GM19099 (cell line): ENCODE results near the gene ELFN1.

Source experiments
- POLR2A ChIP-seq: IDR thresholded peaks from 3 replicates; pipeline ENCODE4 v1.6.1; 2011; ENCODE audit warnings: low read depth; ENCODE audit not compliant: insufficient read length; ENCODE audit errors: extremely low read depth

Gene ELFN1

DNA sequence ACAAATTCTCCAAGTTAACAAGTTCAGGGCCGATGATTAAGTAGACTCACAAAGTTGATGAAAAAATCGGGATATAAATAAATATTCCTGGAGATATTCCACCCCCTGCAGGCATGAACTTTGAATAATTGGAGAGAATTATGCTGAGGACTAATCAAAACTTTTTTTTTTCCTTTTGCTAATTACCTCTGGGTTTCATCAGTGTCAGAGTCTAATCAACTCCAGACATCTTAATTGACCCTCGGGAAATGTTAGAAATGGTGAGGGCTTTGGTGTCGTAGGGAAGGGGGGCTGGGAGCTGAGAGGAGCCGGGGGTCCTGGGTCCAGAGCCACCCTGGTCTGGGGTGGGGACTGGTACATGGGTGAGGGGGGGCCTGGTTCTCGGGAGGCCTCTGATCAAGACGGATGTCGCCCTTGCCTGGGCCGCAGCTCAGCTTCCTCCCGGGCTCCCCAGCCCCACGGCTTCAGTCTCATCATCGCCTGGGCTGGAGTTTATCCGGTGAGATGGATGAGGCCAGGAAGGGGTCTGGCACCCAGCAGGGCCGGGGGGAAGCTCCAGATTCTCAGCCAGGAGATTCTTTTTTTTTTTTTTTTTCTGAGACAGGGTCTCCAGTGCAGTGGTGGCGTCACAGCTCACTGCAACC lies 30.4 kb upstream of the ELFN1 start:
- no peak for TF ChIP-seq POLR2A

DNA sequence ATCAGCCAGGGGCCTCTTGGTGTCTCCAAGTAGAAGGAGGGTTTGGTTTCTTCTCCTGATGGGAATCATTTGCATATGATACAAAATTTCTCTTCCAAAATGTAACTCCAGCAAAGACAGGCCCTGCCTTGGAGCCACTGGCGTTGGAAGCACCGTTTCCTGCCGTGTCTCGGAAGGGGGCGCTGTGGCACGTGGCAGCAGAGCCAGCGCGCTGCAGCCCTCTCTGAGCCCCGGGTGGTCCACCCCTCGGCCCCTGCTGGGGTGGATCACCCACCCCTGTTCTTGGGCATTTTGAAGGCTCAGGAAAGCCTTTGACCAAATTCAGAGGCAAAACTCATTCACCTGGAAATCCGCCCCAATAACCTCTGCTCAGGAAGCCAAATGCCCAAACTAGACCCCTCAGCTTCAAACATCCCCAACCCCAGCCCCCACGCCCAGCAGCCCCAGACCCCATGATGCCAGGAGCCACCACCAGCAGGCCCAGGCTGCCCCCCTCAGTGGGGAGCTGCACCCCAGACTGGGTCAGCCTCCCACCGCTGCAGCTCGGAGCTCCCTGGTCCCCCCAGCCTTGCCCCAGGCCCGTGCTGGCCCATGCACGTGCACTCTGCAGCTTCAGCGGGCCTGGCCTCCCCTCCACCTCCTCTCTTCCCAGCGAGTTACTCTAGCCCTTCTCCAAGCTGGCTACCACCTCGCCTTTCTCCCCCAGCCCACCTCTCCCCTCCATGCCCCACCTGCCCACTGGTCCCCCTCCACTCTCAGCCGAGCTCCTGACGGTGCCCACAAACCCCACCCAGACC lies 29.5 kb upstream of the ELFN1 start:
- no peak for TF ChIP-seq POLR2A

DNA sequence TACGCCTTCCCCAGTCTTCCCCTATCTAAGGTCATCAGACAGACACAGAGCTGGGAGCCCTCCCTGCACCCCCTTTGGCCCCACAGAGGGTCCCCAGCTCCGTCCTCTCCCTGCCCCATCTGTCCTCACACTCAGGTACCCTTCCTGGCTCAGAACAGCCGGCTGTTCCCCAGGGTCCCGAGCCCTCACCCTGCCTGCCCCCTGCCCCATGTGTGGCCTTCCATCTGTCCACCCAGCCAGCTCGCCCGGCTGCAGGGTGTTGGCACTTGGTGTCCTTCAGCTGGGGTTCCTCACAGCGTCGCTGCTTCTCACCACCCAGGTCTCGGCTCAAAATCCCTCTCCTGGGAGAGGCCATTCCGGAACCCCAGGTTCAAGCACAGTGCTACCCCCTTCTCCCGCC lies 28.9 kb upstream of the ELFN1 start:
- no peak for TF ChIP-seq POLR2A

DNA sequence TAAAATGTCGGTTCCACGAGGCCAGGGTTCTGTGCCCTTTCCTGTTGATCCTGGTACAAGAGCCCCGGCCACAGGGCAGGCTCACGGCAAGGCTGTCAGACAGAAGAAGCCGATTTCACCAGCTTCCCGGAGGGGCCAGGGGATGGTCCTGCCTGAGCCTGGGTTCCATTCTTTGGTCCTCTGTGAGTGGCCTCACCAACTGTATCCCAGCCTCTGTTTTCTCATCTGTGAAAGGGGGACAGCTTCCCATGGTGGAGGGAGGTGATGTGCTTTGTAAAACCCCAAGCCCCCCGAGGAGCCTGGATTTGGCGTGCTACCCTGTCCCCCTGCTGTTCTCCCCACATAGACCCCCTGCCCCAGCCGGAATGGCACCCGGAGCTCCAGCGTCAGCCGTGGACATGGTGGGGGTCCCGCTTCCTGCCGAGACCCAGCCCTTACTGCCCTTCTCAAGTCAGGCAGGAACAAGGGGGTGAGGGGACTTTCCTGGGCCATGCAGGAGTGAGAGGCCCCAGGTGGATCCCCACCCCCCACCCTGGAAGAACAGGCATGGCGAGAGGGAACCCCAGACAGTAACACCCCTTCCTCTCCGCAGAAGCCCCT lies 28.3 kb upstream of the ELFN1 start:
- TF ChIP-seq POLR2A, result no peak

DNA sequence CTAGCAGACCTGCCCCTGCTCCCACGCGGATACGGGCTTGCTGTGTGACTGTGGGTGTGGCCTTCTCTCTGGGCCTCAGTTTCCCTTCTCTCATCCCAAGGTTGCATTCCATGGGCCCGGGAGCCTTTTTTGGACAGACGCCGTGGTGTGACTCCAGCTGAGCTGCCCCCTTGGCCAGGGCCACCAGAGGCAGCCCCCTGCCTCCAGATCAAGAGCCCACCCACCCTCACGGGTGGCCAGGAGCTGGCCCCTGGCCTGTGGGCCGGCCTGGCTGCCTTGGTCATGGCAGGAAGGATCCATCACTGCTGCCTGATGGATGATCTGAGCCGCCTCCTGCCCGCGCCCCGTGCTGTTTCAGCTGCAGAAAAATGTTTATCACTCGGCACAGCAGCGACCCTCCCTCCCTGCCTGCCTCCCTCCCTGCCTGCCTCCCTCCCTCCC lies 27.8 kb upstream of the ELFN1 start:
- TF ChIP-seq POLR2A, result no peak

DNA sequence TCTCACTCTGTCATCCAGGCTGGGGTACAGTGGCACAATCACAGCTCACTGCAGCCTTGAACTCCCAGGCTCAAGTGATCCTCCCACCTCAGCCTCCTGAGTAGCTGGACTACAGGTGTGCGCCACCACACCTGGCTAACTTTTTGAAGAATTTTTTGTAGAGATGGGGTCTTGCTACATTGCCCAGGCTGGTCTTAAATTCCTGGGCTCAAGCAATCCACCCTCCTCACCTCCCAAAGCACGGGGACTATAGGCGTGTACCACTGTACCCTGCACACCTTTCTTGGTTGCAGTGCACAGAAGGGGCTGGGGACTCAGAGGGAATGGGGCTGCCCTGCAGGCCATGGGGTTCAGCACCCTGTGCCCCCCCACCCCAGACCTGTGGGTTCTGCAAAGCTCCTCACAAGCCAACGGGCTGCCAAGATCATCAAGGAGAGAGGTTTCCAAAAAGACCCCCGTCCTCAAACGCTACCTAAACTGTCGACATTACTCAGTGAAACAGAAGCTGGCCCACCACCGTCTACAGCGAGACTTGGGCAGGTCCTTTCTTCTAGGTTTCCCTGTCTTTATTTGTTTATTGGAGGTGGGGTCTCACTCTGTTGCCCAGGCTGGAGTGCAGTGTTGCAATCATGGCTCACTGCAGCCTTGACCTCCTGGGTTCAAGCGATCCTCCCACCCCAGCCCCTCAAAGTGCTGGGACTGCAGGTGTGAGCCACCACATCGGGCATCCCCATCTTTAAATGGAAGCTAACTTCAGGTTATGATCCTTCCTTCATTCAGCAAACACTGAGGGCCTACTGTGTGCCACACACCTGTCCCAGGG lies 26.6 kb upstream of the ELFN1 start:
- TF ChIP-seq POLR2A, result no peak

DNA sequence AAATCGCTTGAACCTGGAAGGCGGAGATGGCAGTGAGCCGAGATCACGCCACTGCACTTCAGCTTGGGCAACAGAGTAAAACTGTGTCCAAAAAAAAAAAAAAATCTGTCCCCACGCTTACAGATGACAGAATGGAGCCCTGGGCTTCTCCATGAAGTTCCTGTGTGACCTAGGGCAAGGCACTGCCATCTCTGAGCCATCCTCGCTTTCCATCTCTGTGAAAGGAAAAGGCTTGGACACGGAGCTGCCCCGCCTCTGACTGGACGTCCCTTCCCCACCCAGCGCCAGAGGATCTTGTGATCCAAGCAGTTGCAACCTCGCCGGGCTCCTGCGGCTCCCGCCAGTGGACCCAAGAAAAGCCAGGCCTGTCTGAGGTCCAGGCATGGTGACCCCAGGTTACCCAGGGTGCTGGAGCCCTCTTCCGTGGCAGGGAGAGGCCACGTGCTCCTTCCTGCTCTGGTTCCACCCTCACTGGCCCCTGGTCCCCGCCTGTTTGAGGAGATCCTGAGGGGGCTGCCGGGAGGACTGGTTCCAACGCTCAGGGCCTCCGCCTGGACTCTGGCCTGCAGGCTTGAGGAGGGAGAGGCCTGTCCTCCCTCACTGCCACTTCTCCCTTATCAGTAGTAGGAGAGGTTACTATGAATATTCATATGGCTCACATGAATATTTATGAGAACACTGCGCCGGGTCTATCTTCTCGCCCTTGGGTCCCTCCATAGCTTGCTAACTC lies 25.6 kb upstream of the ELFN1 start:
- TF ChIP-seq POLR2A, result no peak

DNA sequence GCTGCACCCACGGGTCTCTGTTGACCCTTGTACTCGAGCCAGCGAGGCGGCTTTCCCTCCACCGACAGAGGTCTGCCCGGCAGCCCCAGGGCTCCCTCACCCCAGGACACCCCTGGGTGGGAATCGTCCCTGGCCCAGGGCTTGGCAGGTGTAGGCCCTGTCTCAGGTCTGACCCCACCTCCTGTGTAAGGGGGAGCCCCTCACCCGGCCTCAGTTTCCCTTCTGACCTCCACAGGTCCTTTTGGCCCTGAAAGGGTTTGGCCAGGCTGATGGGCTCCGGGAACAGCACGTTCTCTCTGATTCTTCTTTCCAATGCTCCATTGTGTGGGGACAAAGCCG lies 25.0 kb upstream of the ELFN1 start:
- no peak for TF ChIP-seq POLR2A

DNA sequence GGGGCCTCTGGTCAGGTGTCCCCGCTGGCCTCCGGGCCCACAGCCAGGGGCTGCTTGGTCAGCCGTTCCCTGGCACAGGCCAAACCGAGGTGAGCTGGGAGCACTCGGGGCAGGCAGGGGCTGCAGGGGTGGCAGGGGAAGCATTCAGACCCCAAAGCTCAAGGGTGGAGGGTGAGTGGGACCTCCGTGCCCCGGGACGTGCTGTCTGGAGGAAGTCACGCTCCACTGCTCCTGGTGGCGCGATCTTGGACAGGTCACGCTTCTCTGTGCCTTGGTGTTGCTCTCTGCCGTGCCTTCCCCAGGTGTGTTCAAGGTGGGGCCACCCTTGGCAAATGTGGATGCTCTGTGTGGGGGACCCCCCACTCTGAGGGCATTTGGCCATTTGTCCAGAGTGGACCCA lies 24.6 kb upstream of the ELFN1 start:
- no peak for TF ChIP-seq POLR2A

DNA sequence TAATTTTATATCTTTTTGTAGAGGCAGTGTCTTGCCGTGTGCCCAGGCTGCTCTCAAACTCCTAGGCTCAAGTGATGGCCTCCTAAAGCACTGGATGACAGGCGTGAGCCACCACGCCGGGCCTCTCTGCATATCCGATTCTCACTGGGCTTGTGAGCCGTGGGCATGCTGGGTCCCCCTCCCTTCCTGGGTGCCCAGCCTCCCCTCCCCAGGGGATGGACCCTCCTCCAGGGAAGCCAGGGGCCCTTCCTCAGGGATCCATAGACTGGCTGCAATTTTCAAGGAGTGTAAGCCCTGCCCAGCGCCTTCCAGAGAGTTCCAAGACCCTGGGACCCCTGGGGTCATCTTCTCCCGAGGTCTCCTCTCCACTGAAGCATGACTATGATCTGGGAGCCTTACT lies 23.7 kb upstream of the ELFN1 start:
- no peak for TF ChIP-seq POLR2A

DNA sequence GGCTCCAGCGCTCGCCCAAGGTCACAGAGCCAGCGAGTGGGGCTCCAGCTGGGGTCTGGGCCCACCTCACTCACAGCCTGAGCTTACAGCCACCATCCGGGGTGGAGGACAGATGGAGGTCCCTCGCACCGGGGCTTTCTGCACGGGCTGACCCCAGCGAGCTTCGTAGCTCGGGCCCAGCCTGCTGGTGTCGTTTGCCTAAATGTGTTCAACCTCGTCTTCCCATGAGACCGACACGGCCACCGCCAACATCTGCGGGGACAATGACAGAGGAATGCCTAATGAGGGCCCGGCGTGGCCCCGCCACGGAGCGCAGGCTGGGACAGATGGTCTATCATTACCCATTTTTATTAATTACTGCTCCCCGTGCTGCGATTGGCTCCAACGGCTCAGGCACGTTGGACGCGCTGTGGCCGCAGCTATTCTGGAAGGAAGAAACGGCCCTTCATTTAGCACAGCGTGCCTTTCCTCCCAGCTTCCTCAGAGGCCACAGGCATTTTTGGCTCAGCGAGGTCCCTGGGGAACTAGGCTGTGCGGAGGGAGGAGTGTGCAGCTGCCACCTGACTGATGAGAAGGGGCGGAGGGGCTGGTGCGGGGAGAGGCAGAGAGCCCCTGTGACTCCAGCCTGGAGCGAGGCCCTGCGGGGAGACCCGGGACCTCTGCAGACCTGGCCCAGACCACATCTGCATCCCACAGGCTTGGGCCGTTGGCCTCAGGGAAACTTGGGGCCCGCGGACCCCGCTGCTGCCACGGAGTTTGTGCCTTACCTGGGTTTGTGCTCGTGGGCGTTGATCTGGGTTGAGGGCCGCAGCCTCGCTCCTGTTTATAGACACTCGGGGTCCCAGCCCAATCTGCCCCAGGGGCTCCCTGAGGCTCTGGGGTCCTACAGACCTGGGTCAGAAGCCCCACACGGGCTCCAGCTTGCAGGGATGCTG lies 22.9 kb upstream of the ELFN1 start:
- no peak for TF ChIP-seq POLR2A

DNA sequence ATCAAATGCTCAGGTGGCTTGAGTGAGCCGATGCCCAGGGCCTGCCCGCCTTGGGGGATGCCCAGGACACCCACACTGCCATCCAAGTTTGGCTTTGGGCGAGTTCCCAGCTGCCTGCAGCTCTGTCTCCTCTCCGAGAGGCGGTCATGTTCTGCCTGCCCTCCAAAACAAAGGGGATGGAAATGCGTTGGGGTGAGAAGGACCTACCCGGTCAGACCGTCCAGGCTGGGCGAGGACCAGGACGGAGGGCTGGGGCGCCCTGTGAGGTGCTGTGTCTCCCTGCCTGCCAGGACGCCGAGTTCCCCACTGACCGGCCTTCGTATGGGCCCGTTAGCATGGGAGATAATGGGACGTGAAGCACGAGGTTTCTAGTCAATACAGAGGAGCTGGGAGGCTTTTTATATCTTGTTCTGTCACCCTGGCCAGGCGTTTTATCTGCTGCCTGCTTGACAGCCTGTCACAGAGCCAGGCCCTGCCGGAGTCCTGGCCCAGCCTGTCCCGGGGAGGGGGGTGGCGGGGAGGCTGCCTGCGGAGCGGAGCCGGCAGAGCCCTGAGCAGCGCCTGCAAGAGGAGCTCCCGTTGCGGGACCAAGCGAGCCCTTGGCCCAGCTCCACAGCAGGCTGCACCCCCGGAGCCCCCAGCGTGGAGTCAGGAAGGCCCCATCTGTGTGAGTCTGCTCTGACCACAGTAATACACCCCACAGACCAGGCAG lies 22.0 kb upstream of the ELFN1 start:
- TF ChIP-seq POLR2A, result no peak

DNA sequence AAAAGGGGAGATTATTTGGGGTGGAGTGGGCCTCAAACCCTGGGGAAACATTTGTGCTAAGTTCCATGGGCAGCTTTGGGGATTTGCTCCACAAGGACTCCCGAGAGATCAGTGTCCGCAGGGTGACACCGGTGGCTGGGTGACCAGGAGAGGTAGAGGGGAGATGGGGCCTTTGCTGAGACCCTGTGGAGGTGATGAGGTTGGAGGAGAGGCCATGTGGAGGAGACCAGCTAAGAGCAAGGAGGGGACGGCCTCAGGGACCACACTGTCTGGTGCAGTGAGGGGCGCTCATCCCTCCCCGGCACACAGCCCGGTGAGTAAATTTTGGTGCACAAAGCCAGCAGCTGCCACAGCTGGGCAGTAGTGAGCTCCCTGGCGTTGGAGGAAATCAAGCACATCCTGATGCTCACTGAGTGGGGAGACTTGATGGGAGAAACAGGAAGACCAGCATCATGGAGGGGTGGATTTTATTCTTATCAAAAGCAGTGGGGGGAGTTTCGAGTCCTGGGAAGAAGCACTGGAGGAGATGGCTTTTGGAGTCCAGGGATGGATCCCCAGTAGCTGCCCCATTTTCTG lies 20.2 kb upstream of the ELFN1 start:
- no peak for TF ChIP-seq POLR2A

DNA sequence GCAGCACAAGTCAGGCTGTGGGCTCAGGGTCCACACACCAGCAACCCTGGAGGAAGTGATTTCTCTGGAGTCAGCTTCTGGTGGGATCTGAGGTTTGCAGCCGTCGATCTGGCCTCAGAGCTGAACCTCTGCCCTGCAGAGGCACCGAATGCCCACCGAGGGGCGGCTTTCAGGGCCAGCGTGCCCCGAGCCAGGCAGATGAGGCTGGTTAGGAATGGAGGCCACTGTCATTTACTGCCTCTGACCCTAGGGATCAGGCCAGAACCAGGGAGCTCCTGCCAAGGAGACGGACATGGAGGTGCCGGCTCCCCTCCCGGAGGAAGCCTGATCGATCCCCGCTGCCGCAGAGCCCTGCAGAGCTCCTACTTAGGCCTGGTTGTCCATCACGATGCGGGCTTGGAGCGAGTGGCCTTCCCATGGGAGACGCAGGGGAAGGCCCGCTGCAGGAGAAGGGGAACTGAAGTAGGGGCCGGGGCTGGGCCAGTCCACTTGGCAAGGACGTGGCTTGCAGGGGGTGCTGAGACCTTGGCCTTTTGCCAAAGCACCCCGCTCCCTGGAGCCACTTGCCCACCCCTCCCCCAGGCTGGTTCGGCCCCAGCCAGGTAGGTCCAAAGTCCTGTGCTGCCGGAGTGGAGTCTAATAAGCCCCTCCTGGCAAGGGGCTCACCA lies 19.6 kb upstream of the ELFN1 start:
- no peak for TF ChIP-seq POLR2A
